HEK293 (cell line): Measurements from ENCODE around the gene S100B.

ENCODE experiments used
- CTCF ChIA-PET: fragments of 350-600 bp; formaldehyde crosslinking; extraction: SDS; loops from one replicate; lab custom pipeline; 2021; ENCODE audit warnings: antibody characterized with exemption; lab: Yijun Ruan, JAX
- POLR2A ChIA-PET: fragments of 300-600 bp; formaldehyde crosslinking; extraction: SDS; loops from one replicate; lab custom pipeline; 2020; ENCODE audit warnings: antibody characterized with exemption, inconsistent platforms; lab: Yijun Ruan, JAX
- H3K27ac ChIP-seq: fragments of 200-500 bp; sonication (Bioruptor generic); 2 replicates; pipeline ENCODE4 v1.5.1; 2014; ENCODE audit warnings: low read depth, low read length, control low read depth, inconsistent platforms; ENCODE audit errors: extremely low read depth
- H3K36me3 ChIP-seq, 2 experiments: fragments of 200-500 bp in 1 of 2; sonication (Bioruptor generic) in 1 of 2; 1 replicate in 1 of 2; 2 replicates in 1 of 2; pipeline ENCODE4 v1.5.1; 2014 to 2017; ENCODE audit warnings: inconsistent platforms in 2 of 2, low read length in 2 of 2; ENCODE audit not compliant: control insufficient read depth in 2 of 2, insufficient read depth in 1 of 2
- H3K4me1 ChIP-seq: fragments of 200-500 bp; sonication (Bioruptor generic); 2 replicates; pipeline ENCODE4 v1.5.1; 2014; ENCODE audit warnings: mild to moderate bottlenecking, low read length, inconsistent platforms; ENCODE audit not compliant: control insufficient read depth, insufficient read depth
- H3K4me3 ChIP-seq: 2 replicates; pipeline ENCODE4 v1.5.1; 2011; ENCODE audit warnings: low read depth, mild to moderate bottlenecking, control low read depth, low read length, moderate library complexity
- H3K9me3 ChIP-seq: fragments of 200-500 bp; sonication (Bioruptor generic); 2 replicates; pipeline ENCODE4 v1.5.1; 2014; ENCODE audit warnings: low read depth, low read length, inconsistent platforms; ENCODE audit not compliant: control insufficient read depth, insufficient read depth
- ATF2 ChIP-seq: fragments of 450-650 bp; formaldehyde crosslinking; IDR thresholded peaks from 2 replicates; pipeline ENCODE4 v1.5.1; 2016; ENCODE audit warnings: missing biosample characterization, missing genetic modification characterization, low read depth
- BCL11A ChIP-seq: fragments of 450-650 bp; formaldehyde crosslinking; IDR thresholded peaks from 2 replicates; pipeline ENCODE4 v1.5.1; 2016; ENCODE audit warnings: low read depth, missing biosample characterization, missing genetic modification characterization
- GLI4 ChIP-seq: fragments of 450-650 bp; formaldehyde crosslinking; IDR thresholded peaks from 2 replicates; pipeline ENCODE4 v1.5.1; 2016; ENCODE audit warnings: missing biosample characterization, missing genetic modification characterization
- KLF9 ChIP-seq: fragments of 450-650 bp; formaldehyde crosslinking; IDR thresholded peaks from 2 replicates; pipeline ENCODE4 v1.5.1; 2016; ENCODE audit warnings: missing biosample characterization, missing genetic modification characterization, low read depth
- MZF1 ChIP-seq: fragments of 450-650 bp; formaldehyde crosslinking; IDR thresholded peaks from 2 replicates; pipeline ENCODE4 v1.5.1; 2017; ENCODE audit warnings: missing biosample characterization, missing genetic modification characterization, borderline replicate concordance
- PBX3 ChIP-seq: sonication (generic); formaldehyde crosslinking; IDR thresholded peaks from 2 replicates; pipeline ENCODE4 v1.8.1; 2022; ENCODE audit warnings: mild to moderate bottlenecking, moderate library complexity, missing genetic modification reagents
- SCRT2 ChIP-seq: fragments of 450-650 bp; formaldehyde crosslinking; IDR thresholded peaks from 2 replicates; pipeline ENCODE4 v1.5.1; 2016; ENCODE audit warnings: missing biosample characterization, missing genetic modification characterization
- TSHZ1 ChIP-seq: fragments of 450-650 bp; formaldehyde crosslinking; IDR thresholded peaks from 2 replicates; pipeline ENCODE4 v1.5.1; 2016; ENCODE audit warnings: missing biosample characterization, missing genetic modification characterization, borderline replicate concordance
- ZIC2 ChIP-seq: fragments of 450-650 bp; formaldehyde crosslinking; IDR thresholded peaks from 2 replicates; pipeline ENCODE4 v1.5.1; 2016; ENCODE audit warnings: missing biosample characterization, missing genetic modification characterization
- ZNF121 ChIP-seq: fragments of 450-650 bp; formaldehyde crosslinking; IDR thresholded peaks from 2 replicates; pipeline ENCODE4 v1.5.1; 2016; ENCODE audit warnings: missing biosample characterization, missing genetic modification characterization
- ZNF146 ChIP-seq: fragments of 450-650 bp; formaldehyde crosslinking; IDR thresholded peaks from 2 replicates; pipeline ENCODE4 v1.5.1; 2016; ENCODE audit warnings: missing biosample characterization, missing genetic modification characterization
- ZNF175 ChIP-seq: fragments of 450-650 bp; formaldehyde crosslinking; IDR thresholded peaks from 2 replicates; pipeline ENCODE4 v1.5.1; 2016; ENCODE audit warnings: missing biosample characterization, missing genetic modification characterization
- ZNF341 ChIP-seq: fragments of 450-650 bp; formaldehyde crosslinking; IDR thresholded peaks from 2 replicates; pipeline ENCODE4; 2016; ENCODE audit warnings: low read depth, missing biosample characterization, missing genetic modification characterization
- ZNF48 ChIP-seq: fragments of 450-650 bp; formaldehyde crosslinking; IDR thresholded peaks from 2 replicates; pipeline ENCODE4 v1.5.1; 2016; ENCODE audit warnings: missing biosample characterization, missing genetic modification characterization
- ZNF510 ChIP-seq: fragments of 450-650 bp; formaldehyde crosslinking; IDR thresholded peaks from 2 replicates; pipeline ENCODE4 v1.5.1; 2018; ENCODE audit warnings: mild to moderate bottlenecking, missing genetic modification characterization, missing biosample characterization; ENCODE audit not compliant: insufficient replicate concordance
- ZNF514 ChIP-seq: fragments of 450-650 bp; formaldehyde crosslinking; IDR thresholded peaks from 2 replicates; pipeline ENCODE4 v1.5.1; 2016; ENCODE audit warnings: missing biosample characterization, missing genetic modification characterization
- ZNF610 ChIP-seq: fragments of 450-650 bp; formaldehyde crosslinking; IDR thresholded peaks from 2 replicates; pipeline ENCODE4 v1.5.1; 2016; ENCODE audit warnings: missing biosample characterization, missing genetic modification characterization, borderline replicate concordance
- ZNF768 ChIP-seq: fragments of 450-650 bp; formaldehyde crosslinking; IDR thresholded peaks from 2 replicates; pipeline ENCODE4 v1.5.1; 2018; ENCODE audit warnings: missing biosample characterization, mild to moderate bottlenecking, missing genetic modification characterization
- ZNF785 ChIP-seq: fragments of 450-650 bp; formaldehyde crosslinking; IDR thresholded peaks from 2 replicates; pipeline ENCODE4 v1.5.1; 2016; ENCODE audit warnings: missing biosample characterization, missing genetic modification characterization
- TF ChIP-seq, protein P1 (sequence below): fragments of 450-650 bp; formaldehyde crosslinking; IDR thresholded peaks from 2 replicates; pipeline ENCODE4 v1.5.1; 2016; ENCODE audit warnings: missing biosample characterization, missing genetic modification characterization
- TF ChIP-seq, protein P2 (sequence below): fragments of 450-650 bp; formaldehyde crosslinking; IDR thresholded peaks from 2 replicates; pipeline ENCODE4 v1.5.1; 2016; ENCODE audit warnings: missing biosample characterization, missing genetic modification characterization

S100B gene

GRCh38 chr21:46624050-46624449 lies 19.2 kb upstream of the S100B start (continued):
- TF ChIP-seq TSHZ1 (tag by site-specific recombination) (no peak), KLF9 (tag by site-specific recombination) (no peak), ZNF514 (tag by site-specific recombination) (no peak), PBX3 (CRISPR knock-in tag) (no peak), ZNF785 (no peak), ZNF341 (tag by site-specific recombination) (no peak), ATF2 (tag by site-specific recombination) (no peak), SCRT2 (tag by site-specific recombination) (no peak), GLI4 (no peak), ZNF610 (tag by site-specific recombination) (no peak), ZNF175 (tag by site-specific recombination) (no peak), MZF1 (no peak), ZNF48 (tag by site-specific recombination) (no peak), ZNF510 (tag by site-specific recombination) (no peak), ZNF146 (tag by site-specific recombination) (no peak), BCL11A (tag by site-specific recombination) (no peak)
- TF ChIP-seq, protein P1, sequence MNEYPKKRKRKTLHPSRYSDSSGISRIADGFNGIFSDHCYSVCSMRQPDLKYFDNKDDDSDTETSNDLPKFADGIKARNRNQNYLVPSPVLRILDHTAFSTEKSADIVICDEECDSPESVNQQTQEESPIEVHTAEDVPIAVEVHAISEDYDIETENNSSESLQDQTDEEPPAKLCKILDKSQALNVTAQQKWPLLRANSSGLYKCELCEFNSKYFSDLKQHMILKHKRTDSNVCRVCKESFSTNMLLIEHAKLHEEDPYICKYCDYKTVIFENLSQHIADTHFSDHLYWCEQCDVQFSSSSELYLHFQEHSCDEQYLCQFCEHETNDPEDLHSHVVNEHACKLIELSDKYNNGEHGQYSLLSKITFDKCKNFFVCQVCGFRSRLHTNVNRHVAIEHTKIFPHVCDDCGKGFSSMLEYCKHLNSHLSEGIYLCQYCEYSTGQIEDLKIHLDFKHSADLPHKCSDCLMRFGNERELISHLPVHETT (tag by site-specific recombination) = no peak
- TF ChIP-seq, protein P2, sequence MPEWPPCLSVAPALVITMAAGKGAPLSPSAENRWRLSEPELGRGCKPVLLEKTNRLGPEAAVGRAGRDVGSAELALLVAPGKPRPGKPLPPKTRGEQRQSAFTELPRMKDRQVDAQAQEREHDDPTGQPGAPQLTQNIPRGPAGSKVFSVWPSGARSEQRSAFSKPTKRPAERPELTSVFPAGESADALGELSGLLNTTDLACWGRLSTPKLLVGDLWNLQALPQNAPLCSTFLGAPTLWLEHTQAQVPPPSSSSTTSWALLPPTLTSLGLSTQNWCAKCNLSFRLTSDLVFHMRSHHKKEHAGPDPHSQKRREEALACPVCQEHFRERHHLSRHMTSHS (tag by site-specific recombination) = no peak
- TF ChIP-seq, all 188 proteins: peak for 0

- Histone ChIP-seq H3K4me3 (no peak overlapping the region), H3K9me3 (no peaks in the 10 kb centered on the region), H3K36me3 (no peaks in the 10 kb centered on the region), H3K4me1 (no peaks in the 10 kb centered on the region), H3K27ac (no peak overlapping the region)
- peak; percentile 38; the same call in 1 of the 2 replicates for TF ChIP-seq ZIC2 (tag by site-specific recombination)
- TF ChIP-seq ZNF768 (tag by site-specific recombination) = no peak
- no peak for TF ChIP-seq ZNF121 (tag by site-specific recombination)
- CTCF ChIA-PET = interaction anchor here (1.3 kb wide), 1 partner anchor 13 kb away, joined by 4 read pairs; the partner anchor contains the start of gene PRMT2
- POLR2A ChIA-PET = interaction anchor here (2.5 kb wide), 1 partner anchor 13 kb away, joined by 9 read pairs; the partner anchor contains the start of gene PRMT2
Observed at GRCh38 chr21:46622226-46622625, 17.3 kb upstream of the S100B start.
